Liver (tissue), 9 donors: ENCODE results near the gene FRK. TPM values are rescaled to one million over a fixed set of nuclear protein-coding genes. Genes with fewer than 3 reads are reported as not detected.

Experiments
- DNase-seq: peaks from one replicate; pipeline ENCODE4 v3.0.0-alpha.2; 2017; ENCODE audit warnings: low spot score
- H3K27ac ChIP-seq, 2 donors: one replicate each; pipeline ENCODE4 v1.7.0; 2013; ENCODE audit warnings: inconsistent platforms in 2 of 2, low read length in 2 of 2, control low read depth in 1 of 2, low read depth in 1 of 2, mild to moderate bottlenecking in 1 of 2
- H3K27me3 ChIP-seq, 4 donors: one replicate each; pipeline versions ENCODE4 v1.6.1 to v1.7.0; 2013; ENCODE audit warnings: low read length in 3 of 4, inconsistent platforms in 1 of 4, mild to moderate bottlenecking in 1 of 4, moderate library complexity in 1 of 4; ENCODE audit not compliant: control insufficient read depth in 4 of 4, insufficient read depth in 4 of 4
- H3K36me3 ChIP-seq, 4 donors: one replicate each; pipeline versions ENCODE4 v1.6.1 to v1.7.0; 2013; ENCODE audit warnings: low read length in 3 of 4, mild to moderate bottlenecking in 3 of 4, low read depth in 1 of 4, moderate library complexity in 1 of 4; ENCODE audit not compliant: control insufficient read depth in 4 of 4, insufficient read depth in 3 of 4
- H3K4me1 ChIP-seq, 4 donors: one replicate each; pipeline versions ENCODE4 v1.6.1 to v1.7.0; 2013; ENCODE audit warnings: low read length in 3 of 4, mild to moderate bottlenecking in 3 of 4, moderate library complexity in 1 of 4; ENCODE audit not compliant: control insufficient read depth in 4 of 4, insufficient read depth in 4 of 4
- H3K4me3 ChIP-seq, 3 donors: one replicate each; pipeline versions ENCODE4 v1.6.1 to v1.7.0; 2013; ENCODE audit warnings: low read length in 3 of 3, control low read depth in 1 of 3, low read depth in 1 of 3, mild to moderate bottlenecking in 1 of 3
- H3K9ac ChIP-seq, 2 donors: one replicate each; pipeline ENCODE4 v1.7.0; 2013; ENCODE audit warnings: low read length in 2 of 2, mild to moderate bottlenecking in 2 of 2, moderate library complexity in 2 of 2, control low read depth in 1 of 2, low read depth in 1 of 2
- H3K9me3 ChIP-seq, 4 donors: one replicate each; pipeline versions ENCODE4 v1.6.1 to v1.7.0; 2013; ENCODE audit warnings: low read length in 3 of 4; ENCODE audit not compliant: control insufficient read depth in 4 of 4
- FOXA2 ChIP-seq: IDR thresholded peaks from 2 replicates; pipeline ENCODE4 v1.6.1; 2016; ENCODE audit warnings: antibody characterized with exemption
- GABPA ChIP-seq, 2 donors: IDR thresholded peaks in 1 of 2; conservative IDR thresholded peaks in 1 of 2; 2 replicates each; pipeline ENCODE4 v1.6.1; 2016; ENCODE audit warnings: antibody characterized with exemption in 2 of 2, mild to moderate bottlenecking in 1 of 2, moderate library complexity in 1 of 2
- HNF4A ChIP-seq, 2 donors: conservative IDR thresholded peaks; 2 replicates each; pipeline ENCODE4 v1.6.1; 2016; ENCODE audit warnings: antibody characterized with exemption in 2 of 2, mild to moderate bottlenecking in 2 of 2
- JUND ChIP-seq, 2 donors: IDR thresholded peaks; 2 replicates each; pipeline ENCODE4 v1.6.1; 2016; ENCODE audit warnings: antibody characterized with exemption in 2 of 2
- NR2F2 ChIP-seq: IDR thresholded peaks from 2 replicates; pipeline ENCODE4 v1.6.1; 2016; ENCODE audit warnings: antibody characterized with exemption
- RAD21 ChIP-seq, 2 donors: IDR thresholded peaks; 2 replicates each; pipeline ENCODE4 v1.6.1; 2016; ENCODE audit warnings: antibody characterized with exemption in 2 of 2, mild to moderate bottlenecking in 2 of 2
- SP1 ChIP-seq: IDR thresholded peaks from 2 replicates; pipeline ENCODE4 v1.6.1; 2018; ENCODE audit warnings: antibody characterized with exemption, mild to moderate bottlenecking
- YY1 ChIP-seq: IDR thresholded peaks from 2 replicates; pipeline ENCODE4 v1.6.1; 2016; ENCODE audit warnings: antibody characterized with exemption, mild to moderate bottlenecking
- WGBS: extraction: QIAGEN DNeasy Blood & Tissue Kit; methylation state at CpG from one replicate; pipeline ENCODE4 v1.1.7; 2013; 5-methylcytosine and 5-hydroxymethylcytosine counted together
- polyA plus RNA-seq, 2 donors: library from polyadenylated mRNA; stranded (reverse) in 1 of 2; unstranded in 1 of 2; fragments of 200-250 nt in 1 of 2; fragments of >200 nt in 1 of 2; fragmentation: Nextera tagmentation in 1 of 2; extraction: Ambion mirVana in 1 of 2; gene quantifications; one replicate each; pipeline versions ENCODE4 v1.2.1 to v1.2.3, GENCODE V29; 2013 to 2015
- total RNA-seq, 2 donors: library from RNA; depleted of rRNA; stranded (reverse); fragments of >200 nt; gene quantifications; one replicate each; pipeline ENCODE4 v1.2.3, GENCODE V29; 2014
- TF ChIP-seq, protein P1 (sequence below): IDR thresholded peaks from 2 replicates; pipeline ENCODE4 v1.6.1; 2016; ENCODE audit warnings: antibody characterized with exemption
- TF ChIP-seq, protein P2 (sequence below): IDR thresholded peaks from 2 replicates; pipeline ENCODE4 v1.6.1; 2016; ENCODE audit warnings: antibody characterized with exemption
- TF ChIP-seq, protein P3 (sequence below): IDR thresholded peaks from 2 replicates; pipeline ENCODE4 v1.6.1; 2016; ENCODE audit warnings: antibody characterized with exemption, mild to moderate bottlenecking
- TF ChIP-seq, protein P4 (sequence below): fragments of 150-350 bp; IDR thresholded peaks from 2 replicates; pipeline ENCODE4 v1.5.1; 2017; ENCODE audit warnings: improper control_type of control experiment, low read depth, low read length; ENCODE audit not compliant: missing input control
- donor health status: healthy.
- donor health status: healthy.
- donor health status: healthy.
- donor health status: healthy.
- donor health status: healthy.

Gene FRK
- total and polyA plus RNA-seq, 4 donors: 3.6 to 26.8 (median 5.3) TPM

DNA sequence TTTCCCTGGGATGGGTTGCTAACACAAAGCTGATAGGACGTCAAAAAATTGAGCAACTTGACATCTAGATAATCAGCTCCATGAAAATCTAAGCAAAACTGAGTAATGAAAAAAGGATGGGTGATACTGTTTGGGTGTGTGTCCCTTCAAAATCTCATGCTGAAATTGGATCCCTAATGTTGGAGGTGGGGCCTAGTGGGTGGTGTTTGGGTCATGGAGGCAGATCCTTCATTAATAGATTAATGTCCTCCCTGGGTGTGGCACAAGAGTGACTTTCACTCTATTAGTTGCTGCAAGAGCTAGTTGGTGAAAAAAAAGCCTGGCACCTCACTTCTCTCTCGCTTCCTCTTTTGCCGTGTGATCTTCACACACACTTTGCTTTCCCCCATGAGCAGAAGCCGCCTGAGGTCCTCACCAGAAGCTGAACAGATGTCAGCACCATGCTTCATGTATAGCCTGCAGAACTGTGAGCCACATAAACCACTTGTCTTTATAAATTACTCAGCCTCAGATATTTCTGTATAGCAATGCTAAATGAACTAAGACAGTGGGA is 160.9 kb downstream of the FRK start:
- DNase-seq: no peak
- Histone ChIP-seq H3K9me3 (no peaks in the 10 kb centered on the region), H3K9ac (no peak overlapping the region), H3K36me3 (no peaks in the 10 kb centered on the region), H3K27ac (no peak overlapping the region), H3K27me3 (no peaks in the 10 kb centered on the region), H3K4me1 (peaks cover 0 to 12% (median 1%) of the 10 kb centered on the region in 4 donors), H3K4me3 (no peak overlapping the region)
- TF ChIP-seq RAD21 (IDR thresholded peaks at IDR 0.05) (no peak), NR2F2 (no peak), JUND (IDR thresholded peaks at IDR 0.05) (no peak), GABPA (IDR thresholded peaks at IDR 0.05 in 1 of 2, conservative IDR thresholded peaks at IDR 0.05 in 1 of 2) (no peak)
- WGBS: 85% methylated on average over 4 of the region's 4 CpGs

DNA sequence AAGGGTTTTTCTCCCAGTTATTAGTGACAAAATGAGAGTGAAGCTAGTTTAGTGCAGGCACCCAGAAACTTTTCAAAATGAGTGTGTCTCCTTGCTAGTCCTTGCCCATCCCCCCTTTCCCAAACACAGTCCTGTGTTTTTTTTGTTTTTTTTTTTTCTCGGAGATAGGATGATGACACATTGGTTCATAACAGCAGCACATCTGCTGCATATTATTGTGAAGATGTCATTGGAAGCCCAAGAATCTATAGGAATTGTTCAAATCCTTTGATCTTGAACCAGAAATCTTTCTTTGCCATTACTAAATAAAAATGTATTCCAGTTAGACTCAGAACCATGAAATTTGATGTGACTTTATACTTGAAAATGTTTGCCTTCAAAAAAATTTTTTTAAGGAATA is 162.4 kb downstream of the FRK start:
- no peaks in the 10 kb centered on the region for H3K9me3 ChIP-seq
- no peak for TF ChIP-seq HNF4A (conservative IDR thresholded peaks at IDR 0.05)
- TF ChIP-seq SP1: no peak
- no peak for TF ChIP-seq FOXA2
- TF ChIP-seq, protein P1, sequence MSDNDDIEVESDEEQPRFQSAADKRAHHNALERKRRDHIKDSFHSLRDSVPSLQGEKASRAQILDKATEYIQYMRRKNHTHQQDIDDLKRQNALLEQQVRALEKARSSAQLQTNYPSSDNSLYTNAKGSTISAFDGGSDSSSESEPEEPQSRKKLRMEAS: no peak
- TF ChIP-seq RAD21 (IDR thresholded peaks at IDR 0.05): no peak
- no peak for TF ChIP-seq JUND (IDR thresholded peaks at IDR 0.05)
- TF ChIP-seq, protein P2, sequence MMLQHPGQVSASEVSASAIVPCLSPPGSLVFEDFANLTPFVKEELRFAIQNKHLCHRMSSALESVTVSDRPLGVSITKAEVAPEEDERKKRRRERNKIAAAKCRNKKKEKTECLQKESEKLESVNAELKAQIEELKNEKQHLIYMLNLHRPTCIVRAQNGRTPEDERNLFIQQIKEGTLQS: no peak
- TF ChIP-seq YY1: no peak
- TF ChIP-seq, protein P3, sequence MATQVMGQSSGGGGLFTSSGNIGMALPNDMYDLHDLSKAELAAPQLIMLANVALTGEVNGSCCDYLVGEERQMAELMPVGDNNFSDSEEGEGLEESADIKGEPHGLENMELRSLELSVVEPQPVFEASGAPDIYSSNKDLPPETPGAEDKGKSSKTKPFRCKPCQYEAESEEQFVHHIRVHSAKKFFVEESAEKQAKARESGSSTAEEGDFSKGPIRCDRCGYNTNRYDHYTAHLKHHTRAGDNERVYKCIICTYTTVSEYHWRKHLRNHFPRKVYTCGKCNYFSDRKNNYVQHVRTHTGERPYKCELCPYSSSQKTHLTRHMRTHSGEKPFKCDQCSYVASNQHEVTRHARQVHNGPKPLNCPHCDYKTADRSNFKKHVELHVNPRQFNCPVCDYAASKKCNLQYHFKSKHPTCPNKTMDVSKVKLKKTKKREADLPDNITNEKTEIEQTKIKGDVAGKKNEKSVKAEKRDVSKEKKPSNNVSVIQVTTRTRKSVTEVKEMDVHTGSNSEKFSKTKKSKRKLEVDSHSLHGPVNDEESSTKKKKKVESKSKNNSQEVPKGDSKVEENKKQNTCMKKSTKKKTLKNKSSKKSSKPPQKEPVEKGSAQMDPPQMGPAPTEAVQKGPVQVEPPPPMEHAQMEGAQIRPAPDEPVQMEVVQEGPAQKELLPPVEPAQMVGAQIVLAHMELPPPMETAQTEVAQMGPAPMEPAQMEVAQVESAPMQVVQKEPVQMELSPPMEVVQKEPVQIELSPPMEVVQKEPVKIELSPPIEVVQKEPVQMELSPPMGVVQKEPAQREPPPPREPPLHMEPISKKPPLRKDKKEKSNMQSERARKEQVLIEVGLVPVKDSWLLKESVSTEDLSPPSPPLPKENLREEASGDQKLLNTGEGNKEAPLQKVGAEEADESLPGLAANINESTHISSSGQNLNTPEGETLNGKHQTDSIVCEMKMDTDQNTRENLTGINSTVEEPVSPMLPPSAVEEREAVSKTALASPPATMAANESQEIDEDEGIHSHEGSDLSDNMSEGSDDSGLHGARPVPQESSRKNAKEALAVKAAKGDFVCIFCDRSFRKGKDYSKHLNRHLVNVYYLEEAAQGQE: no peak
- no peak overlapping the region for H3K4me3 ChIP-seq
- no peaks in the 10 kb centered on the region for H3K27me3 ChIP-seq
- DNase-seq: no peak
- H3K4me1 ChIP-seq: peaks cover 0 to 24% (median 10%) of the 10 kb centered on the region in 4 donors
- H3K27ac ChIP-seq: no peak overlapping the region
- WGBS: 23% methylated on average over 1 of the region's 1 CpG
- H3K36me3 ChIP-seq: no peaks in the 10 kb centered on the region
- no peak overlapping the region for H3K9ac ChIP-seq

DNA sequence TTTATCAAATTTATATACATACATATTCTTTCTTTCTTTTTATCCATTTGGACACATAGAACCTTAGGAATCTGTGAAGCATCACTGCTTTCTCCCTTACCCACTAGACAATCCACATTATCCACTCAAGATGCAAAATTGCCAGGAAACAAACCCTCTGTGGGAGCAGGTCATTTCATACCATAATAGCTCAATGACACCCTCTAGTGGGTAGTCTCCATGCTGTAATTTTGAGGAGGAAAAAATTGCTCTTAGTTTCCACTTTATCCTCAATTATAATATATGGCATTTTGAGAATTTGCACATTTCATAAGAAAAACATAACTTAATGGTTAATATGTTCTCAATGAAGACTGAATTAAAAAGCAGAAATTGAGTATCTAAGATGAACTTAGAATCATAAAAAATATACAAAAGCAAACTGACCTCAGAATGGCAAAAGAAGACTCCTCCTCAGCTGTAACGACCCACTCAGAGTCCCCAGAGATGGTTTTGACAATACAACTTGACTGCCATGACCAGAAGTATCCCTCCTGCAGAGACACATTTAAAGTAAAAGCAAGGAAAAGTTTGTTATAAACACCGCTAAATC is 164.1 kb downstream of the FRK start:
- Histone ChIP-seq H3K9ac (no peak overlapping the region), H3K4me1 (peaks cover 4 to 25% (median 10%) of the 10 kb centered on the region in 4 donors), H3K4me3 (no peak overlapping the region), H3K27ac (no peak overlapping the region), H3K9me3 (no peaks in the 10 kb centered on the region), H3K27me3 (no peaks in the 10 kb centered on the region), H3K36me3 (no peaks in the 10 kb centered on the region)
- WGBS: 77% methylated on average over 2 of the region's 2 CpGs
- no peak for DNase-seq
- TF ChIP-seq, protein P3: no peak
- TF ChIP-seq, protein P4, sequence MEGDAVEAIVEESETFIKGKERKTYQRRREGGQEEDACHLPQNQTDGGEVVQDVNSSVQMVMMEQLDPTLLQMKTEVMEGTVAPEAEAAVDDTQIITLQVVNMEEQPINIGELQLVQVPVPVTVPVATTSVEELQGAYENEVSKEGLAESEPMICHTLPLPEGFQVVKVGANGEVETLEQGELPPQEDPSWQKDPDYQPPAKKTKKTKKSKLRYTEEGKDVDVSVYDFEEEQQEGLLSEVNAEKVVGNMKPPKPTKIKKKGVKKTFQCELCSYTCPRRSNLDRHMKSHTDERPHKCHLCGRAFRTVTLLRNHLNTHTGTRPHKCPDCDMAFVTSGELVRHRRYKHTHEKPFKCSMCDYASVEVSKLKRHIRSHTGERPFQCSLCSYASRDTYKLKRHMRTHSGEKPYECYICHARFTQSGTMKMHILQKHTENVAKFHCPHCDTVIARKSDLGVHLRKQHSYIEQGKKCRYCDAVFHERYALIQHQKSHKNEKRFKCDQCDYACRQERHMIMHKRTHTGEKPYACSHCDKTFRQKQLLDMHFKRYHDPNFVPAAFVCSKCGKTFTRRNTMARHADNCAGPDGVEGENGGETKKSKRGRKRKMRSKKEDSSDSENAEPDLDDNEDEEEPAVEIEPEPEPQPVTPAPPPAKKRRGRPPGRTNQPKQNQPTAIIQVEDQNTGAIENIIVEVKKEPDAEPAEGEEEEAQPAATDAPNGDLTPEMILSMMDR: peak; percentile 71
- TF ChIP-seq RAD21 (IDR thresholded peaks at IDR 0.05): peak; percentile 95 to 97
